Fibroblast of lung (primary cell): ENCODE results near the gene KCTD4. TPM values are rescaled to one million over a fixed set of nuclear protein-coding genes. Genes with fewer than 3 reads are reported as not detected.

ENCODE experiments used
- DNase-seq, 2 donors: peaks; one replicate each; pipeline versions ENCODE4 v3.0.0 to v3.0.0-alpha.2; 2010; ENCODE audit warnings: low read depth in 2 of 2
- H2AFZ ChIP-seq: 2 replicates; pipeline ENCODE4 v1.5.1; 2012; ENCODE audit warnings: low read length, control low read depth, inconsistent platforms
- H3K27ac ChIP-seq: 2 replicates; pipeline ENCODE4 v1.5.1; 2011; ENCODE audit warnings: low read length, control low read depth; ENCODE audit not compliant: insufficient read depth
- H3K27me3 ChIP-seq: 2 replicates; pipeline ENCODE4 v1.5.1; 2011; ENCODE audit warnings: mild to moderate bottlenecking, low read length; ENCODE audit not compliant: control insufficient read depth, insufficient read depth
- H3K36me3 ChIP-seq: 2 replicates; pipeline ENCODE4 v1.5.1; 2011; ENCODE audit warnings: low read length; ENCODE audit not compliant: control insufficient read depth, insufficient read depth
- H3K4me1 ChIP-seq: 2 replicates; pipeline ENCODE4 v1.5.1; 2011; ENCODE audit warnings: low read length; ENCODE audit not compliant: control insufficient read depth, insufficient read depth; ENCODE audit errors: extremely low read depth
- H3K4me2 ChIP-seq: 2 replicates; pipeline ENCODE4 v1.5.1; 2011; ENCODE audit warnings: low read length, control low read depth; ENCODE audit not compliant: insufficient read depth; ENCODE audit errors: extremely low read depth
- H3K4me3 ChIP-seq, 4 experiments: fragments of 200-600 bp in 1 of 4; sonication (generic) in 1 of 4; replicated peaks in 1 of 4; 2 replicates each; pipeline ENCODE4 v1.5.1; 2011 to 2016; ENCODE audit warnings: low read length in 4 of 4, low read depth in 3 of 4, mild to moderate bottlenecking in 3 of 4, control low read depth in 2 of 4, inconsistent platforms in 1 of 4, mixed read lengths in 1 of 4; ENCODE audit not compliant: insufficient read depth in 1 of 4; ENCODE audit errors: control extremely low read depth in 1 of 4
- H3K79me2 ChIP-seq: 2 replicates; pipeline ENCODE4 v1.5.1; 2012; ENCODE audit warnings: mild to moderate bottlenecking, low read length, inconsistent platforms; ENCODE audit not compliant: control insufficient read depth, insufficient read depth
- H3K9ac ChIP-seq: 2 replicates; pipeline ENCODE4 v1.5.1; 2011; ENCODE audit warnings: mild to moderate bottlenecking, low read length, control low read depth; ENCODE audit not compliant: insufficient read depth
- H3K9me3 ChIP-seq: 2 replicates; pipeline ENCODE4 v1.5.1; 2012; ENCODE audit warnings: low read depth, low read length; ENCODE audit not compliant: control insufficient read depth, insufficient read depth
- H4K20me1 ChIP-seq: 2 replicates; pipeline ENCODE4 v1.5.1; 2011; ENCODE audit warnings: low read length; ENCODE audit not compliant: control insufficient read depth, insufficient read depth; ENCODE audit errors: extremely low read depth
- CTCF ChIP-seq, 2 donors: IDR thresholded peaks in 1 of 2; conservative IDR thresholded peaks in 1 of 2; 1 replicate in 1 of 2; 2 replicates in 1 of 2; pipeline ENCODE4 v1.5.1; 2011 to 2012; ENCODE audit warnings: low read length in 2 of 2, control low read depth in 1 of 2, inconsistent platforms in 1 of 2, low read depth in 1 of 2, mild to moderate bottlenecking in 1 of 2
- EZH2 ChIP-seq: IDR thresholded peaks from 2 replicates; pipeline ENCODE4 v1.5.1; 2012; ENCODE audit warnings: low read length, control low read depth, mild to moderate bottlenecking; ENCODE audit errors: missing control alignments
- polyA plus RNA-seq, 2 donors: library from polyadenylated mRNA; depleted of rRNA in 1 of 2; stranded (reverse) in 1 of 2; unstranded in 1 of 2; fragments of >200 nt; gene quantifications; 2 replicates each; pipeline ENCODE4 v1.2.1, GENCODE V29; 2011 to 2012; ENCODE audit warnings: missing spikeins in 1 of 2
- total RNA-seq: library from RNA; depleted of rRNA; stranded (reverse); fragments of >200 nt; gene quantifications from 2 replicates; pipeline ENCODE4 v1.2.1, GENCODE V29; 2014

The KCTD4 gene
- total and polyA plus RNA-seq, 2 donors (not counting 1 experiment from before 2014, with no cell fraction given): under 0.01 to 0.54 TPM

GRCh38 chr13:45162821-45163220 is 38.0 kb downstream of the KCTD4 start:
- DNase-seq: peak; percentile 91 to 93
- H3K4me2 ChIP-seq: peak overlapping the region; percentile 48
- no peak for TF ChIP-seq EZH2
- TF ChIP-seq CTCF (conservative IDR thresholded peaks at IDR 0.05 in 1 of 2, IDR thresholded peaks at IDR 0.05 in 1 of 2; ENCODE audit: low read depth in 1 of 2, low read length in 2 of 2): no peak
- peaks cover 7% of the 10 kb centered on the region for H3K4me1 ChIP-seq
- H3K79me2 ChIP-seq: no peaks in the 10 kb centered on the region
- H2AFZ ChIP-seq: no peak overlapping the region
- H4K20me1 ChIP-seq: no peaks in the 10 kb centered on the region
- H3K27ac ChIP-seq: peak overlapping the region; percentile 67
- no peaks in the 10 kb centered on the region for H3K27me3 ChIP-seq
- no peak overlapping the region for H3K4me3 ChIP-seq
- no peak overlapping the region for H3K9ac ChIP-seq
- H3K36me3 ChIP-seq: no peaks in the 10 kb centered on the region
- H3K9me3 ChIP-seq: no peaks in the 10 kb centered on the region

- H3K79me2 ChIP-seq: no peaks in the 10 kb centered on the region
- no peaks in the 10 kb centered on the region for H3K9me3 ChIP-seq
- H3K4me3 ChIP-seq: no peak overlapping the region
- no peak overlapping the region for H3K9ac ChIP-seq
- H3K4me1 ChIP-seq: peaks cover 7% of the 10 kb centered on the region
- no peaks in the 10 kb centered on the region for H3K36me3 ChIP-seq
- peak overlapping the region; percentile 48 for H3K4me2 ChIP-seq
- no peak overlapping the region for H2AFZ ChIP-seq
- H3K27me3 ChIP-seq: no peaks in the 10 kb centered on the region
- H4K20me1 ChIP-seq: no peaks in the 10 kb centered on the region
- peak overlapping the region; percentile 67 for H3K27ac ChIP-seq
- peak; percentile 44 to 49 for DNase-seq
- TF ChIP-seq EZH2 (no peak), CTCF (conservative IDR thresholded peaks at IDR 0.05 in 1 of 2, IDR thresholded peaks at IDR 0.05 in 1 of 2; ENCODE audit: low read depth in 1 of 2, low read length in 2 of 2) (no peak)
These were observed 38.7 kb downstream of the KCTD4 start for GRCh38 chr13:45162194-45162593.

- no peaks in the 10 kb centered on the region for H3K79me2 ChIP-seq
- H3K4me2 ChIP-seq: no peak overlapping the region
- no peaks in the 10 kb centered on the region for H4K20me1 ChIP-seq
- TF ChIP-seq EZH2: no peak
- no peak for TF ChIP-seq CTCF (conservative IDR thresholded peaks at IDR 0.05 in 1 of 2, IDR thresholded peaks at IDR 0.05 in 1 of 2; ENCODE audit: low read depth in 1 of 2, low read length in 2 of 2)
- no peaks in the 10 kb centered on the region for H3K9me3 ChIP-seq
- H3K4me1 ChIP-seq: no peaks in the 10 kb centered on the region
- no peaks in the 10 kb centered on the region for H3K36me3 ChIP-seq
- H3K27me3 ChIP-seq: no peaks in the 10 kb centered on the region
- H3K4me3 ChIP-seq: no peak overlapping the region
- no peak overlapping the region for H3K27ac ChIP-seq
- DNase-seq: no peak
- H3K9ac ChIP-seq: no peak overlapping the region
- H2AFZ ChIP-seq: no peak overlapping the region
These were observed 44.1 kb downstream of the KCTD4 start for GRCh38 chr13:45156565-45157361.
